Right lobe of liver (tissue), 6 donors: ENCODE measurements around the gene TTC9B. TPM values are rescaled to one million over a fixed set of nuclear protein-coding genes. Genes with fewer than 3 reads are reported as not detected.

Source experiments
- ATAC-seq, 4 donors: fragments of 200-7000 bp; cut with Tn5 transposase; one replicate each; pipeline ENCODE4 v1.9.1; 2020; ENCODE audit warnings: mild to moderate bottlenecking in 4 of 4, moderate library complexity in 4 of 4
- DNase-seq, 3 donors: peaks; one replicate each; pipeline ENCODE4 v3.0.0-alpha.2; 2020
- H3K27ac ChIP-seq, 3 donors: fragments of 200-600 bp; one replicate each; pipeline ENCODE4 v1.8.0; 2022
- H3K27me3 ChIP-seq, 2 donors: fragments of 200-600 bp; one replicate each; pipeline ENCODE4 v1.8.0; 2022
- H3K36me3 ChIP-seq, 4 donors: fragments of 200-600 bp; sonication (generic) in 1 of 4; one replicate each; pipeline versions ENCODE4 v1.5.1 to v1.8.0; 2017 to 2022; ENCODE audit warnings: control low read depth in 1 of 4
- H3K4me1 ChIP-seq, 4 donors: fragments of 200-600 bp; sonication (generic) in 1 of 4; one replicate each; pipeline versions ENCODE4 v1.5.1 to v1.8.0; 2017 to 2022; ENCODE audit warnings: control low read depth in 1 of 4
- H3K4me3 ChIP-seq, 3 donors: fragments of 200-600 bp; one replicate each; pipeline ENCODE4 v1.8.0; 2022
- H3K9me3 ChIP-seq, 4 donors: fragments of 200-600 bp; sonication (generic) in 1 of 4; one replicate each; pipeline versions ENCODE4 v1.5.1 to v1.8.0; 2017 to 2022; ENCODE audit warnings: control low read depth in 1 of 4
- CTCF ChIP-seq, 4 donors: fragments of 200-600 bp in 3 of 4; fragments of 450-650 bp in 1 of 4; IDR thresholded peaks; one replicate each; pipeline versions ENCODE4 v1.5.1 to v1.8.0; 2016 to 2022; ENCODE audit warnings: antibody characterized with exemption in 4 of 4, mild to moderate bottlenecking in 2 of 4
- POLR2A ChIP-seq: fragments of 450-650 bp; IDR thresholded peaks from one replicate; pipeline ENCODE4 v1.6.1; 2017; ENCODE audit warnings: antibody characterized with exemption, mild to moderate bottlenecking
- WGBS: methylation state at CpG from one replicate; pipeline ENCODE4 v1.1.6; 2018; ENCODE audit warnings: low coverage, low lambda C conversion rate; ENCODE audit not compliant: insufficient coverage; ENCODE audit errors: missing lambda C conversion rate; 5-methylcytosine and 5-hydroxymethylcytosine counted together
- intact Hi-C, 2 donors: fragments of 100-400 bp; cut with DNase I; formaldehyde crosslinking; loops; one replicate each; pipeline versions ENCODE4 v1.11.2 to v1.14.1; 2022
- total RNA-seq, 6 experiments: library from RNA; depleted of rRNA in 2 of 6; stranded (reverse); fragments of >200 nt in 2 of 6; fragmentation: NEBNext Ultra II Directional in 3 of 6; extraction: Animal tissue kit (Norgen Biotek cat#: 25700) in 3 of 6; gene quantifications; one replicate each; pipeline versions ENCODE4 v1.1.0 to v1.2.4, GENCODE V29; 2016 to 2023
- donor health status: DM: no; HTN: yes; CAD: no.
- donor health status: DM: no; HTN: no; CAD: no.
- donor health status: DM: no; HTN: no; CAD: no.
- donor health status: DM: no; HTN: yes; CAD: no.
- donor health status: DM: no; HTN: yes; CAD: no.

Gene TTC9B
- total RNA-seq, 6 experiments from 2014 or later: not detected

- no peaks in the 10 kb centered on the region for H3K27me3 ChIP-seq
- no peak for TF ChIP-seq POLR2A
- peak; percentile 33 to 58 (median 43) for TF ChIP-seq CTCF (IDR thresholded peaks at IDR 0.05)
- peak in 1 of 3 donors; percentile 49 for DNase-seq
- ATAC-seq: peak; percentile 37 to 57 (median 46)
- H3K4me1 ChIP-seq: no peaks in the 10 kb centered on the region
- no peak overlapping the region for H3K4me3 ChIP-seq
- intact Hi-C loops: loop anchor here (5.0 to 10.0 kb wide), 3 partner anchors 80 to 318 kb away; no protein-coding TSS in a partner anchor
- 8% methylated on average over 8 of the region's 54 CpGs for WGBS
- no peaks in the 10 kb centered on the region for H3K36me3 ChIP-seq
- H3K9me3 ChIP-seq: no peaks in the 10 kb centered on the region
- H3K27ac ChIP-seq: no peak overlapping the region
Measured at GRCh38 chr19:40217027-40217810, 965 bp downstream of the TTC9B start.

- Histone ChIP-seq H3K9me3 (no peaks in the 10 kb centered on the region), H3K27ac (no peak overlapping the region), H3K4me1 (no peaks in the 10 kb centered on the region), H3K27me3 (no peaks in the 10 kb centered on the region), H3K36me3 (no peaks in the 10 kb centered on the region), H3K4me3 (no peak overlapping the region)
- 28% methylated on average over 9 of the region's 9 CpGs for WGBS
- intact Hi-C loops: loop anchor here (5.0 to 10.0 kb wide), 3 partner anchors 79 to 318 kb away; no protein-coding TSS in a partner anchor
- DNase-seq (no peak), ATAC-seq (no peak)
- TF ChIP-seq POLR2A (no peak), CTCF (IDR thresholded peaks at IDR 0.05) (no peak)
Measured at GRCh38 chr19:40216777-40217026, 1.5 kb downstream of the TTC9B start.

GRCh38 chr19:40216013-40216776 lies 2.0 kb downstream of the TTC9B start:
- H3K27ac ChIP-seq: no peak overlapping the region
- TF ChIP-seq CTCF (IDR thresholded peaks at IDR 0.05): no peak
- no peak for TF ChIP-seq POLR2A
- H3K4me1 ChIP-seq: no peaks in the 10 kb centered on the region
- H3K27me3 ChIP-seq: no peaks in the 10 kb centered on the region
- H3K4me3 ChIP-seq: no peak overlapping the region
- no peaks in the 10 kb centered on the region for H3K9me3 ChIP-seq
- WGBS: 21% methylated on average over 10 of the region's 23 CpGs
- intact Hi-C loops: loop anchor here (5.0 to 10.0 kb wide), 3 partner anchors 79 to 319 kb away; no protein-coding TSS in a partner anchor
- ATAC-seq: no peak
- no peaks in the 10 kb centered on the region for H3K36me3 ChIP-seq
- DNase-seq: no peak

GRCh38 chr19:40214936-40215335 lies 3.2 kb downstream of the TTC9B start:
- DNase-seq: no peak
- Histone ChIP-seq H3K4me3 (no peak overlapping the region), H3K9me3 (no peaks in the 10 kb centered on the region), H3K4me1 (no peaks in the 10 kb centered on the region), H3K36me3 (no peaks in the 10 kb centered on the region), H3K27ac (no peak overlapping the region), H3K27me3 (no peaks in the 10 kb centered on the region)
- 68% methylated on average over 6 of the region's 22 CpGs for WGBS
- intact Hi-C loops: loop anchor here (5.0 to 10.0 kb wide), 3 partner anchors 78 to 320 kb away; no protein-coding TSS in a partner anchor
- ATAC-seq: peak in 2 of 4 donors; percentile 10 to 17
- TF ChIP-seq CTCF (IDR thresholded peaks at IDR 0.05) (no peak), POLR2A (no peak)
